ENCODE data around the gene VOPP1.
"Not testable (repeated sequence)": the region's sequence is repeated elsewhere in the genome, so short reads cannot be mapped to it uniquely, and the experiment has no call there.

VOPP1 gene

GRCh38 chr7:55474944-55475854, 97.1 kb downstream of the VOPP1 start:
- no peak overlapping the region for H3K4me3 ChIP-seq (ENCODE audit: insufficient read depth, low read length, poor library complexity, severe bottlenecking)
- no peaks in the 10 kb centered on the region for H3K9me2 ChIP-seq (replicated peaks; ENCODE audit: insufficient read depth, low read length)
- H3K9me3 ChIP-seq (ENCODE audit: insufficient read depth, low read length): no peaks in the 10 kb centered on the region
- H3K4me2 ChIP-seq (ENCODE audit: low read depth, low read length, poor library complexity, severe bottlenecking): no peak overlapping the region
- no peak overlapping the region for H3K9ac ChIP-seq (ENCODE audit: low read length)
- H2AFZ ChIP-seq (ENCODE audit: low read depth, low read length, severe bottlenecking): no peak overlapping the region
- no peaks in the 10 kb centered on the region for H4K20me1 ChIP-seq (ENCODE audit: low read depth, low read length)
- H3K27me3 ChIP-seq (ENCODE audit: low read length): no peaks in the 10 kb centered on the region
- peaks cover under 1% of the 10 kb centered on the region; the same call in 1 of the 2 replicates for H3F3A ChIP-seq (ENCODE audit: insufficient read depth)
- H3K79me2 ChIP-seq (ENCODE audit: insufficient read depth, low read length): no peaks in the 10 kb centered on the region
- H3K36me3 ChIP-seq (ENCODE audit: low read length): no peaks in the 10 kb centered on the region
- H3K27ac ChIP-seq (ENCODE audit: low read depth, low read length): no peak overlapping the region
- TF ChIP-seq EZH2phosphoT487 (conservative IDR thresholded peaks at IDR 0.05; ENCODE audit: low read length) (no peak), CTCF (IDR thresholded peaks at IDR 0.05; ENCODE audit: insufficient read depth, low read length, poor library complexity, severe bottlenecking) (no peak)

GRCh38 chr7:55473932-55474331, 98.4 kb downstream of the VOPP1 start:
- Histone ChIP-seq H3F3A (ENCODE audit: insufficient read depth) (peaks cover 7% of the 10 kb centered on the region; the same call in 1 of the 2 replicates), H3K9me2 (replicated peaks; ENCODE audit: insufficient read depth, low read length) (no peaks in the 10 kb centered on the region), H3K9ac (ENCODE audit: low read length) (no peak overlapping the region), H3K4me2 (ENCODE audit: low read depth, low read length, poor library complexity, severe bottlenecking) (no peak overlapping the region), H3K79me2 (ENCODE audit: insufficient read depth, low read length) (no peaks in the 10 kb centered on the region), H3K27ac (ENCODE audit: low read depth, low read length) (no peak overlapping the region), H3K4me3 (ENCODE audit: insufficient read depth, low read length, poor library complexity, severe bottlenecking) (no peak overlapping the region), H4K20me1 (ENCODE audit: low read depth, low read length) (no peaks in the 10 kb centered on the region), H2AFZ (ENCODE audit: low read depth, low read length, severe bottlenecking) (no peak overlapping the region), H3K36me3 (ENCODE audit: low read length) (no peaks in the 10 kb centered on the region), H3K9me3 (ENCODE audit: insufficient read depth, low read length) (no peaks in the 10 kb centered on the region), H3K27me3 (ENCODE audit: low read length) (no peaks in the 10 kb centered on the region)
- no peak for TF ChIP-seq CTCF (IDR thresholded peaks at IDR 0.05; ENCODE audit: insufficient read depth, low read length, poor library complexity, severe bottlenecking)

GRCh38 chr7:55472928-55473725, 99.2 kb downstream of the VOPP1 start:
- H3F3A ChIP-seq (ENCODE audit: insufficient read depth): peaks cover 7% of the 10 kb centered on the region; the same call in 1 of the 2 replicates
- no peaks in the 10 kb centered on the region for H4K20me1 ChIP-seq (ENCODE audit: low read depth, low read length)
- no peak overlapping the region for H3K27ac ChIP-seq (ENCODE audit: low read depth, low read length)
- no peak overlapping the region for H3K4me2 ChIP-seq (ENCODE audit: low read depth, low read length, poor library complexity, severe bottlenecking)
- no peaks in the 10 kb centered on the region for H3K9me2 ChIP-seq (replicated peaks; ENCODE audit: insufficient read depth, low read length)
- H3K9me3 ChIP-seq (ENCODE audit: insufficient read depth, low read length): no peaks in the 10 kb centered on the region
- H3K27me3 ChIP-seq (ENCODE audit: low read length): no peaks in the 10 kb centered on the region
- H3K4me3 ChIP-seq (ENCODE audit: insufficient read depth, low read length, poor library complexity, severe bottlenecking): no peak overlapping the region
- H3K36me3 ChIP-seq (ENCODE audit: low read length): no peaks in the 10 kb centered on the region
- TF ChIP-seq EZH2phosphoT487 (conservative IDR thresholded peaks at IDR 0.05; ENCODE audit: low read length) (no peak), CTCF (IDR thresholded peaks at IDR 0.05; ENCODE audit: insufficient read depth, low read length, poor library complexity, severe bottlenecking) (no peak)
- H3K79me2 ChIP-seq (ENCODE audit: insufficient read depth, low read length): no peaks in the 10 kb centered on the region
- H3K9ac ChIP-seq (ENCODE audit: low read length): no peak overlapping the region
- H2AFZ ChIP-seq (ENCODE audit: low read depth, low read length, severe bottlenecking): no peak overlapping the region

- not testable (repeated sequence) for H3K79me2 ChIP-seq (ENCODE audit: insufficient read depth, low read length); H3K4me2 ChIP-seq (ENCODE audit: low read depth, low read length, poor library complexity, severe bottlenecking); H2AFZ ChIP-seq (ENCODE audit: low read depth, low read length, severe bottlenecking); H3K27ac ChIP-seq (ENCODE audit: low read depth, low read length); H3K36me3 ChIP-seq (ENCODE audit: low read length); H3K9me3 ChIP-seq (ENCODE audit: insufficient read depth, low read length); H3F3A ChIP-seq (ENCODE audit: insufficient read depth); H3K4me3 ChIP-seq (ENCODE audit: insufficient read depth, low read length, poor library complexity, severe bottlenecking); H3K9me2 ChIP-seq (replicated peaks; ENCODE audit: insufficient read depth, low read length); H3K27me3 ChIP-seq (ENCODE audit: low read length); H3K9ac ChIP-seq (ENCODE audit: low read length); H4K20me1 ChIP-seq (ENCODE audit: low read depth, low read length)
Measured at GRCh38 chr7:55472406-55472805, 99.9 kb downstream of the VOPP1 start.

GRCh38 chr7:55471594-55471993, 100.7 kb downstream of the VOPP1 start:
- not testable (repeated sequence) for H3K79me2 ChIP-seq (ENCODE audit: insufficient read depth, low read length); H4K20me1 ChIP-seq (ENCODE audit: low read depth, low read length); H3F3A ChIP-seq (ENCODE audit: insufficient read depth); H3K4me3 ChIP-seq (ENCODE audit: insufficient read depth, low read length, poor library complexity, severe bottlenecking); H3K27me3 ChIP-seq (ENCODE audit: low read length); H3K9ac ChIP-seq (ENCODE audit: low read length); H3K36me3 ChIP-seq (ENCODE audit: low read length); H2AFZ ChIP-seq (ENCODE audit: low read depth, low read length, severe bottlenecking); H3K9me2 ChIP-seq (replicated peaks; ENCODE audit: insufficient read depth, low read length); H3K27ac ChIP-seq (ENCODE audit: low read depth, low read length); H3K9me3 ChIP-seq (ENCODE audit: insufficient read depth, low read length); H3K4me2 ChIP-seq (ENCODE audit: low read depth, low read length, poor library complexity, severe bottlenecking)
